ENCODE data around the gene MS4A4E.

The MS4A4E gene

GRCh38 chr11:60214386-60214785 is 28.6 kb downstream of the MS4A4E start:
- no peak for DNase-seq (ENCODE audit: low read depth)
- no peak overlapping the region for H3K4me3 ChIP-seq (ENCODE audit: low read depth, low read length)
- TF ChIP-seq MAX (IDR thresholded peaks at IDR 0.05; ENCODE audit: low read depth, low read length): no peak
- TF ChIP-seq CTCF (IDR thresholded peaks at IDR 0.05; ENCODE audit: low read depth, low read length): no peak
- TF ChIP-seq POLR2A (IDR thresholded peaks at IDR 0.05; ENCODE audit: extremely low read depth, insufficient read length): no peak
- TF ChIP-seq MYC (IDR thresholded peaks at IDR 0.05; ENCODE audit: low read depth, low read length): no peak

- no peak overlapping the region for H3K4me3 ChIP-seq (ENCODE audit: low read depth, low read length)
- TF ChIP-seq POLR2A (IDR thresholded peaks at IDR 0.05; ENCODE audit: extremely low read depth, insufficient read length) (no peak), MAX (IDR thresholded peaks at IDR 0.05; ENCODE audit: low read depth, low read length) (no peak), MYC (IDR thresholded peaks at IDR 0.05; ENCODE audit: low read depth, low read length) (no peak), CTCF (IDR thresholded peaks at IDR 0.05; ENCODE audit: low read depth, low read length) (no peak)
- DNase-seq (ENCODE audit: low read depth): no peak
Measured at GRCh38 chr11:60211206-60211605, 31.7 kb downstream of the MS4A4E start.

GRCh38 chr11:60209977-60210376 is 33.0 kb downstream of the MS4A4E start:
- no peak overlapping the region for H3K4me3 ChIP-seq (ENCODE audit: low read depth, low read length)
- TF ChIP-seq MAX (IDR thresholded peaks at IDR 0.05; ENCODE audit: low read depth, low read length) (no peak), CTCF (IDR thresholded peaks at IDR 0.05; ENCODE audit: low read depth, low read length) (no peak), POLR2A (IDR thresholded peaks at IDR 0.05; ENCODE audit: extremely low read depth, insufficient read length) (no peak), MYC (IDR thresholded peaks at IDR 0.05; ENCODE audit: low read depth, low read length) (no peak)
- no peak for DNase-seq (ENCODE audit: low read depth)

- H3K4me3 ChIP-seq (ENCODE audit: low read depth, low read length): no peak overlapping the region
- DNase-seq (ENCODE audit: low read depth): no peak
- TF ChIP-seq MAX (IDR thresholded peaks at IDR 0.05; ENCODE audit: low read depth, low read length): no peak
Measured at GRCh38 chr11:60208951-60209350, 34.0 kb downstream of the MS4A4E start.

GRCh38 chr11:60208146-60208895 is 34.6 kb downstream of the MS4A4E start:
- no peak for DNase-seq (ENCODE audit: low read depth)
- no peak overlapping the region for H3K4me3 ChIP-seq (ENCODE audit: low read depth, low read length)
- TF ChIP-seq MYC (IDR thresholded peaks at IDR 0.05; ENCODE audit: low read depth, low read length) (no peak), CTCF (IDR thresholded peaks at IDR 0.05; ENCODE audit: low read depth, low read length) (no peak), POLR2A (IDR thresholded peaks at IDR 0.05; ENCODE audit: extremely low read depth, insufficient read length) (no peak), MAX (IDR thresholded peaks at IDR 0.05; ENCODE audit: low read depth, low read length) (no peak)

GRCh38 chr11:60206616-60207015 is 36.3 kb downstream of the MS4A4E start:
- no peak overlapping the region for H3K4me3 ChIP-seq (ENCODE audit: low read depth, low read length)
- no peak for DNase-seq (ENCODE audit: low read depth)
- TF ChIP-seq CTCF (IDR thresholded peaks at IDR 0.05; ENCODE audit: low read depth, low read length): no peak
- TF ChIP-seq MYC (IDR thresholded peaks at IDR 0.05; ENCODE audit: low read depth, low read length): no peak
- no peak for TF ChIP-seq MAX (IDR thresholded peaks at IDR 0.05; ENCODE audit: low read depth, low read length)
- no peak for TF ChIP-seq POLR2A (IDR thresholded peaks at IDR 0.05; ENCODE audit: extremely low read depth, insufficient read length)
